Measurements from ENCODE around the gene CUEDC1. TPM values are rescaled to one million over a fixed set of nuclear protein-coding genes. Genes with fewer than 3 reads are reported as not detected.

The CUEDC1 gene
- total and polyA plus RNA-seq, 9 of the 15 experiments (the other 6 are each of a cell fraction or from before 2014, with no cell fraction given): 0.20 to 4.1 (median 1.6) TPM; not detected in 1

DNA sequence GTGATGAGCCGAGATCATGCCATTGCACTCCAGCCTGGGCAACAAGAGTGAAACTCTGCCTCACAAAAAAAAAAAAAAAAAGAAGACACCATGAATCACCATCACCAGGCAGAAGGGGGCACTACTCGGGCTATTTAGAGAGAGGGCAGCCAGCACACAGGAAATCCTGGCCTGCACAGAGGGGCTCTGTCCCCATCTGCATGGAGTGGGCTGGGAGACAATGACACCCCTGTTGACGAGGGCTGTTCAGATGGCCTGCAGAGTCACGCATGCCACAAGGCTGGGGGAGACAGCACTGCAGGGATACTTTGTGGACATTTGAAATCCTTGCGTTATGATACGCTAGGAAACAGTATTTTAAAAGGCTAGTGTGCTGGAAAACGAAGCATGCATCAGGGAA, 48.3 kb downstream of the CUEDC1 start (continued):
- TF ChIP-seq, protein P1, sequence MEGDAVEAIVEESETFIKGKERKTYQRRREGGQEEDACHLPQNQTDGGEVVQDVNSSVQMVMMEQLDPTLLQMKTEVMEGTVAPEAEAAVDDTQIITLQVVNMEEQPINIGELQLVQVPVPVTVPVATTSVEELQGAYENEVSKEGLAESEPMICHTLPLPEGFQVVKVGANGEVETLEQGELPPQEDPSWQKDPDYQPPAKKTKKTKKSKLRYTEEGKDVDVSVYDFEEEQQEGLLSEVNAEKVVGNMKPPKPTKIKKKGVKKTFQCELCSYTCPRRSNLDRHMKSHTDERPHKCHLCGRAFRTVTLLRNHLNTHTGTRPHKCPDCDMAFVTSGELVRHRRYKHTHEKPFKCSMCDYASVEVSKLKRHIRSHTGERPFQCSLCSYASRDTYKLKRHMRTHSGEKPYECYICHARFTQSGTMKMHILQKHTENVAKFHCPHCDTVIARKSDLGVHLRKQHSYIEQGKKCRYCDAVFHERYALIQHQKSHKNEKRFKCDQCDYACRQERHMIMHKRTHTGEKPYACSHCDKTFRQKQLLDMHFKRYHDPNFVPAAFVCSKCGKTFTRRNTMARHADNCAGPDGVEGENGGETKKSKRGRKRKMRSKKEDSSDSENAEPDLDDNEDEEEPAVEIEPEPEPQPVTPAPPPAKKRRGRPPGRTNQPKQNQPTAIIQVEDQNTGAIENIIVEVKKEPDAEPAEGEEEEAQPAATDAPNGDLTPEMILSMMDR (IDR thresholded peaks at IDR 0.05 in 2 of 3, conservative IDR thresholded peaks at IDR 0.05 in 1 of 3; ENCODE audit: insufficient read depth in 2 of 3, low read depth in 1 of 3, low read length in 3 of 3): peak; percentile 33 to 47 (median 33); a peak in 4 of 6 replicates
- TF ChIP-seq SRF (CRISPR knock-in tag; IDR thresholded peaks at IDR 0.05) (no peak), ARID2 (IDR thresholded peaks at IDR 0.05) (no peak), HLTF (IDR thresholded peaks at IDR 0.05) (no peak), PPARD (CRISPR knock-in tag; IDR thresholded peaks at IDR 0.05) (no peak), CREM (IDR thresholded peaks at IDR 0.05; ENCODE audit: low read depth) (no peak)

DNA sequence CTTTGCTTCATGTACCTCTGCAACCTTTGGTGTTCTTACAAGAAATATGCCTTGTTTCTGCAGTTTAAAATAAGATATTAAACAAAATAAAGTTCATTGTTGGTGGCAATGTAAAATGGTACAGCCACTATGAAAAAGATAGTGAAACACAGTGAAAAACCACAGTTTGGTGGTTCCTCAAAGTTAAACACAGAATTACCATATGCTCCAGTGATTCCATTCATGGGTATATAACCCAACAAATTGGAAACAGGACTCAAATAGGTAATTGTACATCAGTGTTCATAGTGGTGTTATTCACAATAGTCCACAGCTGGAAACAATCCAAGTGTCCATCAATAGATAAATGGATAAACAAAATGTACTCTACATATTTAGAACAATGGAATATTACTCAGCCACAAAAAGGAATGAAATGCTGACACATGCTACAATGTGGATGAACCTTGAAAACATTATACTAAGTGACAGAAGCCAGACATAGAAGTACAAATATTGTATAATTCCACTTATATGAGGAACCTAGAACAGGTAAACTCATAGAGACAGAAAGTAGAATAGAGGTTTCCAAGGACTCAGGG, 49.2 kb downstream of the CUEDC1 start:
- H3K36me3 ChIP-seq (ENCODE audit: control insufficient read depth, insufficient read depth, low read length): no peaks in the 10 kb centered on the region
- ATAC-seq (no peak), DNase-seq (ENCODE audit: extremely low read depth in 1 of 4, low spot score in 3 of 4) (no peak), FAIRE-seq (no peak)
- H3K9ac ChIP-seq (ENCODE audit: insufficient read depth in 1 of 2, low read depth in 2 of 2, low read length in 2 of 2): no peak overlapping the region
- peaks cover 0 to 3% of the 10 kb centered on the region in 2 experiments; a peak in 1 of 5 replicates for H3K4me1 ChIP-seq (replicated peaks in 1 of 2; ENCODE audit: control insufficient read depth in 2 of 2, insufficient read depth in 2 of 2, low read length in 2 of 2)
- intact Hi-C loops (cut with micrococcal nuclease): loop anchor here (5.0 kb wide), 1 partner anchor 91 kb away; no protein-coding TSS in a partner anchor
- H3K9me1 ChIP-seq (ENCODE audit: control insufficient read depth, insufficient read depth, low read length): no peaks in the 10 kb centered on the region
- no peak overlapping the region for H3K4me3 ChIP-seq
- H2AFZ ChIP-seq (ENCODE audit: low read depth, low read length): no peak overlapping the region
- no TSS peak for BruUV-seq (replicated peaks)
- H3K4me2 ChIP-seq (ENCODE audit: insufficient read depth, low read length): no peak overlapping the region
- H4K20me1 ChIP-seq (replicated peaks; ENCODE audit: control insufficient read depth, insufficient read depth, low read length): 0 out of 2 replicates have a peak, but pooled peaks cover 5% of the 10 kb centered on the region
- H3K9me3 ChIP-seq (replicated peaks; ENCODE audit: control insufficient read depth, insufficient read depth, low read depth, low read length): no peaks in the 10 kb centered on the region
- POLR2A ChIA-PET: no interaction called here
- no peaks in the 10 kb centered on the region for H3K79me2 ChIP-seq (ENCODE audit: control insufficient read depth, insufficient read depth, low read length)
- no peak overlapping the region for H3K27ac ChIP-seq (ENCODE audit: extremely low read depth, low read depth, low read length)
- in situ Hi-C loops (cut with MboI): no loop called here
- H3K27me3 ChIP-seq (ENCODE audit: control insufficient read depth in 2 of 2, insufficient read depth in 2 of 2, low read length in 2 of 2): peaks cover 9 to 51% of the 10 kb centered on the region in 2 experiments; a peak in 4 of 5 replicates
- CTCF ChIA-PET (ENCODE audit: low intra/inter-chr PET ratio): no interaction called here
- TF ChIP-seq POLR2AphosphoS2 (IDR thresholded peaks at IDR 0.05; ENCODE audit: low read length) (no peak), COPS2 (conservative IDR thresholded peaks at IDR 0.05) (no peak), ZNF3 (CRISPR knock-in tag; IDR thresholded peaks at IDR 0.05) (no peak), HLTF (IDR thresholded peaks at IDR 0.05) (no peak), CCAR2 (IDR thresholded peaks at IDR 0.05; ENCODE audit: low read depth, low read length) (no peak), PCBP1 (IDR thresholded peaks at IDR 0.05; ENCODE audit: low read depth, low read length, poor library complexity, severe bottlenecking) (no peak), KLF1 (tag; IDR thresholded peaks at IDR 0.05) (no peak), BHLHE40 (IDR thresholded peaks at IDR 0.05; ENCODE audit: low read length) (no peak)
- TF ChIP-seq, protein P2, sequence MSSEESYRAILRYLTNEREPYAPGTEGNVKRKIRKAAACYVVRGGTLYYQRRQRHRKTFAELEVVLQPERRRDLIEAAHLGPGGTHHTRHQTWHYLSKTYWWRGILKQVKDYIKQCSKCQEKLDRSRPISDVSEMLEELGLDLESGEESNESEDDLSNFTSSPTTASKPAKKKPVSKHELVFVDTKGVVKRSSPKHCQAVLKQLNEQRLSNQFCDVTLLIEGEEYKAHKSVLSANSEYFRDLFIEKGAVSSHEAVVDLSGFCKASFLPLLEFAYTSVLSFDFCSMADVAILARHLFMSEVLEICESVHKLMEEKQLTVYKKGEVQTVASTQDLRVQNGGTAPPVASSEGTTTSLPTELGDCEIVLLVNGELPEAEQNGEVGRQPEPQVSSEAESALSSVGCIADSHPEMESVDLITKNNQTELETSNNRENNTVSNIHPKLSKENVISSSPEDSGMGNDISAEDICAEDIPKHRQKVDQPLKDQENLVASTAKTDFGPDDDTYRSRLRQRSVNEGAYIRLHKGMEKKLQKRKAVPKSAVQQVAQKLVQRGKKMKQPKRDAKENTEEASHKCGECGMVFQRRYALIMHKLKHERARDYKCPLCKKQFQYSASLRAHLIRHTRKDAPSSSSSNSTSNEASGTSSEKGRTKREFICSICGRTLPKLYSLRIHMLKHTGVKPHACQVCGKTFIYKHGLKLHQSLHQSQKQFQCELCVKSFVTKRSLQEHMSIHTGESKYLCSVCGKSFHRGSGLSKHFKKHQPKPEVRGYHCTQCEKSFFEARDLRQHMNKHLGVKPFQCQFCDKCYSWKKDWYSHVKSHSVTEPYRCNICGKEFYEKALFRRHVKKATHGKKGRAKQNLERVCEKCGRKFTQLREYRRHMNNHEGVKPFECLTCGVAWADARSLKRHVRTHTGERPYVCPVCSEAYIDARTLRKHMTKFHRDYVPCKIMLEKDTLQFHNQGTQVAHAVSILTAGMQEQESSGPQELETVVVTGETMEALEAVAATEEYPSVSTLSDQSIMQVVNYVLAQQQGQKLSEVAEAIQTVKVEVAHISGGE (CRISPR knock-in tag; IDR thresholded peaks at IDR 0.05): no peak
- TF ChIP-seq, protein P3, sequence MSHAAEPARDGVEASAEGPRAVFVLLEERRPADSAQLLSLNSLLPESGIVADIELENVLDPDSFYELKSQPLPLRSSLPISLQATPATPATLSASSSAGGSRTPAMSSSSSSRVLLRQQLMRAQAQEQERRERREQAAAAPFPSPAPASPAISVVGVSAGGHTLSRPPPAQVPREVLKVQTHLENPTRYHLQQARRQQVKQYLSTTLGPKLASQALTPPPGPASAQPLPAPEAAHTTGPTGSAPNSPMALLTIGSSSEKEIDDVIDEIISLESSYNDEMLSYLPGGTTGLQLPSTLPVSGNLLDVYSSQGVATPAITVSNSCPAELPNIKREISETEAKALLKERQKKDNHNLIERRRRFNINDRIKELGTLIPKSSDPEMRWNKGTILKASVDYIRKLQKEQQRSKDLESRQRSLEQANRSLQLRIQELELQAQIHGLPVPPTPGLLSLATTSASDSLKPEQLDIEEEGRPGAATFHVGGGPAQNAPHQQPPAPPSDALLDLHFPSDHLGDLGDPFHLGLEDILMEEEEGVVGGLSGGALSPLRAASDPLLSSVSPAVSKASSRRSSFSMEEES (CRISPR knock-in tag; IDR thresholded peaks at IDR 0.05): no peak
